Osteoblast (primary cell): ENCODE results near the gene CCNDBP1. TPM values are rescaled to one million over a fixed set of nuclear protein-coding genes. Genes with fewer than 3 reads are reported as not detected.

ENCODE experiments used
- DNase-seq: peaks from one replicate; pipeline ENCODE4 v3.0.0; 2011; ENCODE audit warnings: low spot score, mixed read lengths; ENCODE audit not compliant: insufficient read length; ENCODE audit errors: missing footprints
- H2AFZ ChIP-seq: 2 replicates; pipeline ENCODE4 v1.6.0; 2011; ENCODE audit warnings: mild to moderate bottlenecking, low read length
- H3K27ac ChIP-seq: 2 replicates; pipeline ENCODE4 v1.5.1; 2011; ENCODE audit warnings: mild to moderate bottlenecking, low read depth, low read length, moderate library complexity
- H3K27me3 ChIP-seq: 2 replicates; pipeline ENCODE4 v1.6.0; 2012; ENCODE audit warnings: mild to moderate bottlenecking, control low read depth, inconsistent platforms, low read length, moderate library complexity; ENCODE audit not compliant: insufficient read depth
- H3K36me3 ChIP-seq: 2 replicates; pipeline ENCODE4 v1.5.1; 2011; ENCODE audit warnings: mild to moderate bottlenecking, low read length, control low read depth, moderate library complexity; ENCODE audit not compliant: insufficient read depth
- H3K4me1 ChIP-seq: 2 replicates; pipeline ENCODE4 v1.5.1; 2011; ENCODE audit warnings: mild to moderate bottlenecking, low read length, control low read depth, moderate library complexity; ENCODE audit not compliant: insufficient read depth
- H3K4me2 ChIP-seq: 2 replicates; pipeline ENCODE4 v1.6.0; 2011; ENCODE audit warnings: mild to moderate bottlenecking, low read length; ENCODE audit not compliant: insufficient read depth
- H3K4me3 ChIP-seq: fragments of 200-600 bp; sonication (generic); 3 replicates; pipeline ENCODE4 v1.5.1; 2012; ENCODE audit warnings: mild to moderate bottlenecking, low read length, inconsistent platforms; ENCODE audit not compliant: insufficient read depth
- H3K79me2 ChIP-seq: 2 replicates; pipeline ENCODE4 v1.6.0; 2012; ENCODE audit warnings: mild to moderate bottlenecking, low read length, control low read depth, inconsistent platforms; ENCODE audit not compliant: insufficient read depth
- H3K9me3 ChIP-seq: 2 replicates; pipeline ENCODE4 v1.5.1; 2011; ENCODE audit warnings: low read depth, low read length, control low read depth
- H4K20me1 ChIP-seq: 2 replicates; pipeline ENCODE4 v1.6.0; 2012; ENCODE audit warnings: mild to moderate bottlenecking, low read length, control low read depth; ENCODE audit not compliant: insufficient read depth
- total RNA-seq: library from RNA; depleted of rRNA; stranded (reverse); fragments of >200 nt; gene quantifications from 2 replicates; pipeline ENCODE4 v1.2.3, GENCODE V29; 2012
- TF ChIP-seq, protein P1 (sequence below): IDR thresholded peaks from 2 replicates; pipeline ENCODE4 v1.5.1; 2011; ENCODE audit warnings: mild to moderate bottlenecking, low read depth, low read length, moderate library complexity; ENCODE audit errors: extremely low read depth

The CCNDBP1 gene, protein sequence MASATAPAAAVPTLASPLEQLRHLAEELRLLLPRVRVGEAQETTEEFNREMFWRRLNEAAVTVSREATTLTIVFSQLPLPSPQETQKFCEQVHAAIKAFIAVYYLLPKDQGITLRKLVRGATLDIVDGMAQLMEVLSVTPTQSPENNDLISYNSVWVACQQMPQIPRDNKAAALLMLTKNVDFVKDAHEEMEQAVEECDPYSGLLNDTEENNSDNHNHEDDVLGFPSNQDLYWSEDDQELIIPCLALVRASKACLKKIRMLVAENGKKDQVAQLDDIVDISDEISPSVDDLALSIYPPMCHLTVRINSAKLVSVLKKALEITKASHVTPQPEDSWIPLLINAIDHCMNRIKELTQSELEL
- 61.0 and 66.6 TPM in 2 replicates for total RNA-seq

DNA sequence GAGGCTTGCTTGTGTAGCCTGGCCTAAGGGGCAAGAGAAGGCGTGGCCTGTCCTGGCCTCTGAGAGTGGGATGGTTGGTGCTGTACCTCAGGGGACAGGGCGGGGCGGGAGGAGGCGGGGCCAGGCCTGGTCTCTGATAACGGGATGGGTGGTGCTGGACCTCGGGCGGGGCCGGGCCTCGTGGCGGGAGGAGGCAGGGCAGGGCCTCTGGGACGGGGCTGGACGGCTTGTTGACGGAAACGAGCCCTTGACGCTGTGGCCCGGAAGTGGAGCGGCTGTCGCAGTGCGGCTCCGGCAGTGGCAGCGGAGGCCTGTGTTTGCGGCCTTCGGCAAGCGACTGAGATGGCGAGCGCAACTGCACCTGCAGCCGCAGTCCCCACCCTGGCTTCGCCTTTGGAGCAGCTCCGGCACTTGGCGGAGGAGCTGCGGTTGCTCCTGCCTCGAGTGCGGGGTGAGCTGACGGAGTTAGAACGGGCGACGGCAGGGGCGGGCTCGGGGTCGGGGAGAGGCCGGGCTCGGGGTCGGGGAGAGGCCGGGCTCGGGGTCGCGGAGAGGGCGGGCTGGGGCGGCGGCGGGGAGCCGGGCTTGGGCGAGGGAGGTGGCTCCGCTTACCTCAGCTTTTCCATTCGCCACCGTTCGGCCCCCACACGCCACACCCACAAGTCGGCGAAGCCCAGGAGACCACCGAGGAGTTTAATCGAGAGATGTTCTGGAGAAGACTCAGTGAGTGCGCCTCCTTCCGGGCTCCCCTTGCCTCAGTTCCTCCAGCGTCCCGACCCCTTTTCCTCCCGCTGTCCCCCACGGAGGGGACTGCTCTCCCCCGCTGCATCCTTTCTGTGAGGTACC is at the start of gene CCNDBP1:
CCNDBP1 (plus strand) TSS at position 247 of the 846 bp plus-strand sequence; CDS start at position 343, 96 bp downstream.
- no peaks in the 10 kb centered on the region for H3K9me3 ChIP-seq
- H3K27ac ChIP-seq = peak within 1 kb of the TSS; percentile 55
- peaks cover 5% of the 10 kb centered on the region for H3K79me2 ChIP-seq
- H3K36me3 ChIP-seq = peaks cover 11% of the 10 kb centered on the region
- peak within 1 kb of the TSS; percentile 79 for H3K4me3 ChIP-seq
- H3K4me1 ChIP-seq = peaks cover 13% of the 10 kb centered on the region
- H3K27me3 ChIP-seq = no peaks in the 10 kb centered on the region
- no peaks in the 10 kb centered on the region for H4K20me1 ChIP-seq
- peak within 1 kb of the TSS; percentile 98 for H3K4me2 ChIP-seq
- peak within 1 kb of the TSS; percentile 84 for H2AFZ ChIP-seq
- TF ChIP-seq, protein P1, sequence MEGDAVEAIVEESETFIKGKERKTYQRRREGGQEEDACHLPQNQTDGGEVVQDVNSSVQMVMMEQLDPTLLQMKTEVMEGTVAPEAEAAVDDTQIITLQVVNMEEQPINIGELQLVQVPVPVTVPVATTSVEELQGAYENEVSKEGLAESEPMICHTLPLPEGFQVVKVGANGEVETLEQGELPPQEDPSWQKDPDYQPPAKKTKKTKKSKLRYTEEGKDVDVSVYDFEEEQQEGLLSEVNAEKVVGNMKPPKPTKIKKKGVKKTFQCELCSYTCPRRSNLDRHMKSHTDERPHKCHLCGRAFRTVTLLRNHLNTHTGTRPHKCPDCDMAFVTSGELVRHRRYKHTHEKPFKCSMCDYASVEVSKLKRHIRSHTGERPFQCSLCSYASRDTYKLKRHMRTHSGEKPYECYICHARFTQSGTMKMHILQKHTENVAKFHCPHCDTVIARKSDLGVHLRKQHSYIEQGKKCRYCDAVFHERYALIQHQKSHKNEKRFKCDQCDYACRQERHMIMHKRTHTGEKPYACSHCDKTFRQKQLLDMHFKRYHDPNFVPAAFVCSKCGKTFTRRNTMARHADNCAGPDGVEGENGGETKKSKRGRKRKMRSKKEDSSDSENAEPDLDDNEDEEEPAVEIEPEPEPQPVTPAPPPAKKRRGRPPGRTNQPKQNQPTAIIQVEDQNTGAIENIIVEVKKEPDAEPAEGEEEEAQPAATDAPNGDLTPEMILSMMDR = peak; percentile 47
- peak; percentile 94 for DNase-seq

DNA sequence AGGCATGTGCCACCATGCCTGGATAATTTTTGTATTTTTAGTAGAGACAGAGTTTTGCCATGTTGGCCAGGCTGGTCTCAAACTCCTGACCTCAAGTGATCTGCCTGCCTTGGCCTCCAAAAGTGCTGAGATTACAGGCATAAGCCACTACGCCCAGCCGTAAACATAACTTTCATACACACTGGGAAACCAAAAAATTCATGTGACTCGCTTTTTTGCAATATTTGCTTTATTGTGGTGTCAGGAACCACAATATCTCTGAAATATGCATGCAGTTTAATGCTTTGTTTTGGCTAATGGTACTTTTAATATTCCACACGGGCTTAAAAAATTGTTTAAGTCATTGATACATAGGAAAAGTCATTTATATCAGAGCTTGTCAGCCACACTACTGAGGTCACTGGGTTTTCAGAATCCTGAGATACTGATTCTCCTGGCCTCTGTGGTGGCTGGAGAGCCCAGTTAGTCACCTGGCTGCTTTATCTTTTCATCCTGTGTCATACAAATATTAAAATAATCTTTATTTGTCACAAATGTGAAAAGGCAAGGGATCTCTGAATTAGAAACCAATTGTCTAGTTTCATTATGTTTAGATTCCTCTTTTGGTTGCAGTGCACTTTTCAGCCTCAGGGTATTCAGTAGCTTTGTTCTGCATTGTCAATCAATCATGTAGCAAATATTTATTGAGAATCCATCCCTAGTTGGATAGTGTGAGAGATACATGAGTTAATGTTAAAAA is 41.8 kb upstream of the CCNDBP1 start:
- Histone ChIP-seq H2AFZ (no peak overlapping the region), H3K36me3 (peaks cover 17% of the 10 kb centered on the region), H3K4me2 (no peak overlapping the region), H3K4me1 (no peaks in the 10 kb centered on the region), H3K27me3 (no peaks in the 10 kb centered on the region), H4K20me1 (no peaks in the 10 kb centered on the region), H3K9me3 (no peaks in the 10 kb centered on the region), H3K4me3 (no peak overlapping the region), H3K79me2 (no peaks in the 10 kb centered on the region), H3K27ac (no peak overlapping the region)
- no peak for DNase-seq
- TF ChIP-seq, protein P1 = no peak

DNA sequence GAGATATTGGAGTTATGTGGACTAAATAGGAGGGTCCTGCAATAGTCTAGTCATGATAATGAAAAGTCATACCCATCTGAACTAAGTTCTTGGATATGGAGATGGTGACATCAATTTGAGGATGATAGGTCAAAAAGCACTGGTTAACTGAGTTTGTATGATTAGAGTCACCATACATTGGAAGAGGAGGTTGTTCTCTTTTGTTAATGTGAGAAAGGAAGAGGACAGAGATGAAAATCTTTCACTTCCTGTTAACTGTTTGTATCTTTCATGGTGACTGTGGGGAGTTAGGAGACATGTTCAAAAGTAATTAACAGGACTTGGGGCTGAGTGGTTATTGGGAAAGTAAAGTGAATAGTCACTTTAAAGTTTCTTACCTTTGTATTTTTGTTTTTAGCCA is 40.7 kb upstream of the CCNDBP1 start:
- Histone ChIP-seq H3K27me3 (no peaks in the 10 kb centered on the region), H3K79me2 (no peaks in the 10 kb centered on the region), H3K4me1 (peaks cover under 1% of the 10 kb centered on the region), H3K4me3 (no peak overlapping the region), H3K36me3 (peaks cover 13% of the 10 kb centered on the region), H3K27ac (no peak overlapping the region), H3K4me2 (no peak overlapping the region), H2AFZ (no peak overlapping the region), H3K9me3 (no peaks in the 10 kb centered on the region), H4K20me1 (no peaks in the 10 kb centered on the region)
- no peak for DNase-seq
- TF ChIP-seq, protein P1 = no peak
